Keratinocyte (primary cell): ENCODE results near the gene CWC22.

Experiments used
- CTCF ChIP-seq, 3 experiments: IDR thresholded peaks in 1 of 3; conservative IDR thresholded peaks in 1 of 3; optimal IDR thresholded peaks in 1 of 3; 2 replicates in 2 of 3; 3 replicates in 1 of 3; pipeline versions ENCODE3 to v1.5.1; 2011; ENCODE audit warnings: low read length in 3 of 3, mild to moderate bottlenecking in 3 of 3, moderate library complexity in 2 of 3, control low read depth in 1 of 3, inconsistent platforms in 1 of 3; ENCODE audit not compliant: insufficient read depth in 2 of 3; ENCODE audit errors: extremely low read depth in 1 of 3
- EZH2 ChIP-seq: IDR thresholded peaks from one replicate; pipeline ENCODE4 v1.6.1; 2012; ENCODE audit warnings: inconsistent platforms, mild to moderate bottlenecking, low read length, moderate library complexity

DNA sequence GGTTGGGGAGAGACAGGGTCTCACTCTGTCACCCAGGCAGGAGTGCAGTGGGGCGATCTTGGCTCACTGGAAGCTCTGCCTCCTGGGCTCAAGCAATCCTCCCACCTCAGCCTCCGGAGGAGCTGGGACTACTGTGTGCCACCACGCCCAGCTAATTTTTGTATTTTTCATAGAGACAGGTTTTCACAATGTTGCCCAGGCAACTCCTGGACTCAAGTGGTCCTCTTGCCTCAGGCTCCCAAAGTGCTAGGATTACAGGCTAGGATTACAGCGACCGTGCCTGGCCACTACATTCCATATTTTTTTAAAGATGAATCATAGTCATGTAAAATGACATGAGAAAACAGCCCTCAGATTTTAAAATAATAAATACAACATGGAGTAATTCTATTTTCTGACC, 32.3 kb downstream of the CWC22 start:
- TF ChIP-seq CTCF (optimal IDR thresholded peaks at IDR 0.05 in 1 of 3, IDR thresholded peaks at IDR 0.05 in 1 of 3, conservative IDR thresholded peaks at IDR 0.05 in 1 of 3; ENCODE audit: extremely low read depth in 1 of 3, insufficient read depth in 2 of 3, low read length in 3 of 3) (no peak), EZH2 (no peak)
